ENCODE results near the gene NAA15. TPM values are rescaled to one million over a fixed set of nuclear protein-coding genes. Genes with fewer than 3 reads are reported as not detected.

The NAA15 gene
- total and polyA plus RNA-seq, 2 of the 8 experiments (the other 6 are each of a cell fraction or from before 2014, with no cell fraction given): 9.7 to 124 TPM

DNA sequence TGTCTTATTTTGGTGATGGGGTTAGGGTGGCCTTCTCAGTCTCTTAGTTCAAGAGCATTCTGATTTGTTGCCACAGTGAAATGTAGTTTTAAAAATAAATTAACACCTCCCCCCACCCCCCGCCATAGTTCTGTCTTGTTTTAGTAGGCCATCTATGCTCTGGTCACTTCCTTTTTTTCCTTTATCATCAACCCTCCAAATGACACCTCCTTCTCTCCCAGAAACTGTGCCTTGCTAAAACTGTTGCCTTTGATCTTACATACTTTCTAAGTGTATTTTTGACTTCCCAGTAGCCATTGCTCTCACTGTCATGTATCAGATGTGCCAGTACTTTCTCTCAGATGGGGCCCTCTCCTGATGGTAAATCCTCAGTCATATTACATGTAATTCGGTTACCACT lies 15.4 kb downstream of the NAA15 start (continued):
- no peak for TF ChIP-seq TBP (IDR thresholded peaks at IDR 0.05; ENCODE audit: low read depth, low read length)
- TF ChIP-seq, protein P1, sequence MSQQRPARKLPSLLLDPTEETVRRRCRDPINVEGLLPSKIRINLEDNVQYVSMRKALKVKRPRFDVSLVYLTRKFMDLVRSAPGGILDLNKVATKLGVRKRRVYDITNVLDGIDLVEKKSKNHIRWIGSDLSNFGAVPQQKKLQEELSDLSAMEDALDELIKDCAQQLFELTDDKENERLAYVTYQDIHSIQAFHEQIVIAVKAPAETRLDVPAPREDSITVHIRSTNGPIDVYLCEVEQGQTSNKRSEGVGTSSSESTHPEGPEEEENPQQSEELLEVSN (IDR thresholded peaks at IDR 0.05): no peak
- no peak for TF ChIP-seq RFX5 (IDR thresholded peaks at IDR 0.05; ENCODE audit: borderline replicate concordance, low read depth, low read length)
- TF ChIP-seq, protein P2, sequence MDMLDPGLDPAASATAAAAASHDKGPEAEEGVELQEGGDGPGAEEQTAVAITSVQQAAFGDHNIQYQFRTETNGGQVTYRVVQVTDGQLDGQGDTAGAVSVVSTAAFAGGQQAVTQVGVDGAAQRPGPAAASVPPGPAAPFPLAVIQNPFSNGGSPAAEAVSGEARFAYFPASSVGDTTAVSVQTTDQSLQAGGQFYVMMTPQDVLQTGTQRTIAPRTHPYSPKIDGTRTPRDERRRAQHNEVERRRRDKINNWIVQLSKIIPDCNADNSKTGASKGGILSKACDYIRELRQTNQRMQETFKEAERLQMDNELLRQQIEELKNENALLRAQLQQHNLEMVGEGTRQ (IDR thresholded peaks at IDR 0.05; ENCODE audit: low read length): no peak
- TF ChIP-seq CHD2 (IDR thresholded peaks at IDR 0.05; ENCODE audit: low read length): no peak
- TF ChIP-seq SP2 (IDR thresholded peaks at IDR 0.05; ENCODE audit: low read length): no peak
- TF ChIP-seq CHD1 (IDR thresholded peaks at IDR 0.05; ENCODE audit: low read depth, low read length): no peak
- TF ChIP-seq TAF7 (optimal IDR thresholded peaks at IDR 0.05; ENCODE audit: borderline replicate concordance, low read depth, low read length): no peak
- TF ChIP-seq RBBP5 (IDR thresholded peaks at IDR 0.05; ENCODE audit: borderline replicate concordance, low read depth, low read length): no peak

Data from H1 (cell line).